ENCODE measurements around the gene FKBP10. TPM values are rescaled to one million over a fixed set of nuclear protein-coding genes. Genes with fewer than 3 reads are reported as not detected.
A peak's percentile ranks its signal among the peaks of the same experiment; 100 is the strongest.
"Not testable (repeated sequence)": the region's sequence is repeated elsewhere in the genome, so short reads cannot be mapped to it uniquely, and the experiment has no call there.

Gene FKBP10
- total RNA-seq, 1 donor from 2014 or later: 154 TPM

- peak overlapping the region; percentile 93 for H3K27ac Mint-ChIP-seq
- peaks cover 10% of the 10 kb centered on the region for H3K36me3 Mint-ChIP-seq (ENCODE audit: insufficient read depth)
- H3K9me3 Mint-ChIP-seq (ENCODE audit: low read depth): no peaks in the 10 kb centered on the region
- H3K4me1 Mint-ChIP-seq (ENCODE audit: low read depth): peaks cover 22% of the 10 kb centered on the region
- no peak overlapping the region for H3K4me3 Mint-ChIP-seq (ENCODE audit: low read depth)
- no peak for DNase-seq (ENCODE audit: low spot score, unreplicated experiment)
- TF ChIP-seq, protein P1, sequence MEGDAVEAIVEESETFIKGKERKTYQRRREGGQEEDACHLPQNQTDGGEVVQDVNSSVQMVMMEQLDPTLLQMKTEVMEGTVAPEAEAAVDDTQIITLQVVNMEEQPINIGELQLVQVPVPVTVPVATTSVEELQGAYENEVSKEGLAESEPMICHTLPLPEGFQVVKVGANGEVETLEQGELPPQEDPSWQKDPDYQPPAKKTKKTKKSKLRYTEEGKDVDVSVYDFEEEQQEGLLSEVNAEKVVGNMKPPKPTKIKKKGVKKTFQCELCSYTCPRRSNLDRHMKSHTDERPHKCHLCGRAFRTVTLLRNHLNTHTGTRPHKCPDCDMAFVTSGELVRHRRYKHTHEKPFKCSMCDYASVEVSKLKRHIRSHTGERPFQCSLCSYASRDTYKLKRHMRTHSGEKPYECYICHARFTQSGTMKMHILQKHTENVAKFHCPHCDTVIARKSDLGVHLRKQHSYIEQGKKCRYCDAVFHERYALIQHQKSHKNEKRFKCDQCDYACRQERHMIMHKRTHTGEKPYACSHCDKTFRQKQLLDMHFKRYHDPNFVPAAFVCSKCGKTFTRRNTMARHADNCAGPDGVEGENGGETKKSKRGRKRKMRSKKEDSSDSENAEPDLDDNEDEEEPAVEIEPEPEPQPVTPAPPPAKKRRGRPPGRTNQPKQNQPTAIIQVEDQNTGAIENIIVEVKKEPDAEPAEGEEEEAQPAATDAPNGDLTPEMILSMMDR (IDR thresholded peaks at IDR 0.05; ENCODE audit: unreplicated experiment): no peak
- no peaks in the 10 kb centered on the region for H3K27me3 Mint-ChIP-seq
These were observed 39.6 kb upstream of the FKBP10 start for GRCh38 chr17:41773190-41773588.

GRCh38 chr17:41773731-41774193, 39.0 kb upstream of the FKBP10 start:
- TF ChIP-seq, protein P1 (IDR thresholded peaks at IDR 0.05; ENCODE audit: unreplicated experiment): no peak
- H3K9me3 Mint-ChIP-seq (ENCODE audit: low read depth): no peaks in the 10 kb centered on the region

GRCh38 chr17:41775394-41776226, 37.2 kb upstream of the FKBP10 start:
- no peak for DNase-seq (ENCODE audit: low spot score, unreplicated experiment)
- H3K4me1 Mint-ChIP-seq (ENCODE audit: low read depth): peaks cover 24% of the 10 kb centered on the region
- TF ChIP-seq, protein P1 (IDR thresholded peaks at IDR 0.05; ENCODE audit: unreplicated experiment): no peak
- H3K27me3 Mint-ChIP-seq: no peaks in the 10 kb centered on the region
- H3K27ac Mint-ChIP-seq: peak overlapping the region; percentile 93
- H3K4me3 Mint-ChIP-seq (ENCODE audit: low read depth): no peak overlapping the region
- H3K36me3 Mint-ChIP-seq (ENCODE audit: insufficient read depth): peaks cover 5% of the 10 kb centered on the region
- no peaks in the 10 kb centered on the region for H3K9me3 Mint-ChIP-seq (ENCODE audit: low read depth)

More at GRCh38 chr17:41773731-41774193, 39.0 kb upstream of the FKBP10 start:
- Mint-ChIP-seq H3K27ac (peak overlapping the region; percentile 93), H3K4me3 (ENCODE audit: low read depth) (no peak overlapping the region), H3K4me1 (ENCODE audit: low read depth) (peaks cover 22% of the 10 kb centered on the region), H3K27me3 (no peaks in the 10 kb centered on the region), H3K36me3 (ENCODE audit: insufficient read depth) (peaks cover 7% of the 10 kb centered on the region)
- DNase-seq (ENCODE audit: low spot score, unreplicated experiment): no peak

DNA sequence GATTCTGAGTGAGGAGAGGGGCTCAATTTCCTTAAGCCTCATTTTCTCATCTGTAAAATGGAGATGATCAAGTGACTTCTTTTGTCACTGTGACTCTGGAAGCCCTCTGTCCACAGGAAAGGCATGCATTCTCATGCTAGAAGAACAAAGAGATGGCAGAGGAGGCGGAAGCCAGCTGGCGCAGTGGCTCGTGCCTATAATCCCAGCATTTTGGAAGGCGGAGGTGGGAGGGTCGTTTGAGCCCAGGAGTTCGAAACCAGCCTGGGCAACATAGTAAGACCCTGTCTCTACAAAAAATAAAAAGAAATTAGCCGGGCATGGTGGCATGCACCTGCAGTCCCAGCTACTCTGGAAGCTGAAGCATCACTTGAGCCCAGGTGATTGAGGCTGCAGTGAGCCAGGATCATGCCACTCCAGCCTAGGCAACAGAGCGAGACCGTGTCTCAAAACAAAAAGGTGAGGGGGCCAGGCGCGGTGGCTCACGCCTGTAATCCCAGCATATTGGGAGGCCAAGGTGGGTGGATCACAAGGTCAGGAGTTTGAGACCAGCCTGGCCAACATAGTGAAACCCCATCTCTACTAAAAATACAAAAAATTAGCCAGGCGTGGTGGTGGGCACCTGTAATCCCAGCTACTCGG, 36.4 kb upstream of the FKBP10 start:
- H3K27me3 Mint-ChIP-seq; H3K9me3 Mint-ChIP-seq (ENCODE audit: low read depth); DNase-seq (ENCODE audit: low spot score, unreplicated experiment); H3K36me3 Mint-ChIP-seq (ENCODE audit: insufficient read depth); H3K4me3 Mint-ChIP-seq (ENCODE audit: low read depth): not testable (repeated sequence)
- peak overlapping the region; percentile 71 for H3K27ac Mint-ChIP-seq
- peaks cover 24% of the 10 kb centered on the region for H3K4me1 Mint-ChIP-seq (ENCODE audit: low read depth)

- peak overlapping the region; percentile 80 for H3K27ac Mint-ChIP-seq
- H3K4me1 Mint-ChIP-seq (ENCODE audit: low read depth): peaks cover 32% of the 10 kb centered on the region
- no peak for DNase-seq (ENCODE audit: low spot score, unreplicated experiment)
- no peaks in the 10 kb centered on the region for H3K9me3 Mint-ChIP-seq (ENCODE audit: low read depth)
- peaks cover 3% of the 10 kb centered on the region for H3K36me3 Mint-ChIP-seq (ENCODE audit: insufficient read depth)
- H3K4me3 Mint-ChIP-seq (ENCODE audit: low read depth): no peak overlapping the region
- TF ChIP-seq, protein P1 (IDR thresholded peaks at IDR 0.05; ENCODE audit: unreplicated experiment): no peak
- H3K27me3 Mint-ChIP-seq: no peaks in the 10 kb centered on the region
These were observed 35.6 kb upstream of the FKBP10 start for GRCh38 chr17:41777157-41777573.
